Caco-2 (cell line): ENCODE results near the gene BHLHE40. TPM values are rescaled to one million over a fixed set of nuclear protein-coding genes. Genes with fewer than 3 reads are reported as not detected.

Source experiments
- BruUV-seq: library from RNA; stranded (reverse); fragments of 400-500 nt; replicated peaks from 2 replicates; lab custom pipeline; 2021; lab: Mats Ljungman, UMichigan
- CTCF ChIA-PET: fragments of 300-600 bp; sonication (Branson Sonifier 250); formaldehyde crosslinking; loops from one replicate; lab custom pipeline; 2022; ENCODE audit warnings: antibody characterized with exemption; lab: Charles Lee
- POLR2A ChIA-PET: fragments of 300-600 bp; sonication (Branson Sonifier 250); formaldehyde crosslinking; loops from one replicate; lab custom pipeline; 2022; ENCODE audit warnings: antibody characterized with exemption; lab: Charles Lee
- DNase-seq, 2 experiments: peaks; one replicate each; pipeline versions ENCODE4 v3.0.0 to v3.0.0-alpha.2; 2020 to 2022
- H3K27me3 ChIP-seq: replicated peaks from 2 replicates; pipeline ENCODE4 v1.6.0; 2011; ENCODE audit warnings: low read length; ENCODE audit not compliant: control insufficient read depth, insufficient read depth
- H3K36me3 ChIP-seq: 2 replicates; pipeline ENCODE4 v1.5.1; 2011; ENCODE audit warnings: low read length; ENCODE audit not compliant: control insufficient read depth, insufficient read depth
- H3K4me1 ChIP-seq: fragments of 250-450 bp; sonication (Bioruptor Pico); 2 replicates; pipeline ENCODE4 v1.5.1; 2020; ENCODE audit warnings: mild to moderate bottlenecking
- H3K4me3 ChIP-seq: 2 replicates; pipeline ENCODE4 v1.5.1; 2011; ENCODE audit warnings: low read depth, mild to moderate bottlenecking, control low read depth, low read length
- H3K9me3 ChIP-seq: fragments of 250-450 bp; sonication (Bioruptor Pico); 2 replicates; pipeline ENCODE4 v1.5.1; 2020; ENCODE audit warnings: mild to moderate bottlenecking, moderate library complexity
- H3K27ac Mint-ChIP-seq: one replicate; pipeline ENCODE4 v1.8.0; 2022; ENCODE audit warnings: mixed read lengths; ENCODE audit not compliant: unreplicated experiment
- H3K27me3 Mint-ChIP-seq: one replicate; pipeline ENCODE4 v1.8.0; 2022; ENCODE audit warnings: mixed read lengths; ENCODE audit not compliant: insufficient read depth, unreplicated experiment
- H3K36me3 Mint-ChIP-seq: one replicate; pipeline ENCODE4 v1.8.0; 2022; ENCODE audit warnings: mild to moderate bottlenecking, mixed read lengths; ENCODE audit not compliant: insufficient read depth, unreplicated experiment
- H3K4me1 Mint-ChIP-seq: one replicate; pipeline ENCODE4 v1.8.0; 2022; ENCODE audit warnings: low read depth, mixed read lengths; ENCODE audit not compliant: unreplicated experiment
- H3K4me3 Mint-ChIP-seq: one replicate; pipeline ENCODE4 v1.8.0; 2022; ENCODE audit warnings: mild to moderate bottlenecking, moderate library complexity, mixed read lengths; ENCODE audit not compliant: unreplicated experiment
- H3K9me3 Mint-ChIP-seq: one replicate; pipeline ENCODE4 v1.8.0; 2022; ENCODE audit warnings: mixed read lengths; ENCODE audit not compliant: unreplicated experiment
- CTCF ChIP-seq, 2 experiments: fragments of 200-600 bp in 1 of 2; IDR thresholded peaks; 1 replicate in 1 of 2; 2 replicates in 1 of 2; pipeline versions ENCODE4 v1.5.1 to v1.8.0; 2011 to 2022; ENCODE audit warnings: antibody characterized with exemption in 1 of 2, control low read depth in 1 of 2, inconsistent platforms in 1 of 2, low read depth in 1 of 2, low read length in 1 of 2, mild to moderate bottlenecking in 1 of 2, moderate library complexity in 1 of 2; ENCODE audit not compliant: insufficient read depth in 1 of 2, severe bottlenecking in 1 of 2, unreplicated experiment in 1 of 2
- intact Hi-C: fragments of 100-400 bp; cut with micrococcal nuclease; formaldehyde crosslinking; loops from one replicate; pipeline ENCODE4 v1.10.0; 2022; ENCODE audit not compliant: unreplicated experiment
- total RNA-seq: library from RNA; stranded (reverse); gene quantifications from 2 replicates; pipeline ENCODE4 v1.2.3, GENCODE V29; 2022

The BHLHE40 gene
- total RNA-seq, 1 experiment from 2014 or later = 8.5 TPM

- BruUV-seq = no TSS peak
- no peak for TF ChIP-seq CTCF (IDR thresholded peaks at IDR 0.05; ENCODE audit: insufficient read depth in 1 of 2, low read depth in 1 of 2, low read length in 1 of 2, severe bottlenecking in 1 of 2, unreplicated experiment in 1 of 2)
- DNase-seq = no peak
- Histone ChIP-seq H3K9me3 (no peaks in the 10 kb centered on the region), H3K4me3 (no peak overlapping the region), H3K36me3 (no peaks in the 10 kb centered on the region), H3K4me1 (peaks cover 18% of the 10 kb centered on the region), H3K27me3 (no peaks in the 10 kb centered on the region)
- Mint-ChIP-seq H3K27ac (no peak overlapping the region), H3K27me3 (no peaks in the 10 kb centered on the region), H3K4me3 (no peak overlapping the region), H3K36me3 (peaks cover 5% of the 10 kb centered on the region), H3K9me3 (no peaks in the 10 kb centered on the region), H3K4me1 (peaks cover 25% of the 10 kb centered on the region)
- ChIA-PET POLR2A (no interaction called here), CTCF (no interaction called here)
- intact Hi-C loops = no loop called here
Measured at GRCh38 chr3:5012367-5012766, 33.1 kb downstream of the BHLHE40 start.

GRCh38 chr3:5013021-5013906 is 34.0 kb downstream of the BHLHE40 start:
- Mint-ChIP-seq H3K4me1 (peaks cover 30% of the 10 kb centered on the region), H3K9me3 (no peaks in the 10 kb centered on the region), H3K36me3 (peaks cover 5% of the 10 kb centered on the region), H3K27me3 (no peaks in the 10 kb centered on the region), H3K4me3 (no peak overlapping the region), H3K27ac (no peak overlapping the region)
- ChIA-PET CTCF (no interaction called here), POLR2A (no interaction called here)
- TF ChIP-seq CTCF (IDR thresholded peaks at IDR 0.05; ENCODE audit: insufficient read depth in 1 of 2, low read depth in 1 of 2, low read length in 1 of 2, severe bottlenecking in 1 of 2, unreplicated experiment in 1 of 2) = no peak
- no peaks in the 10 kb centered on the region for H3K27me3 ChIP-seq
- intact Hi-C loops = no loop called here
- no peaks in the 10 kb centered on the region for H3K36me3 ChIP-seq
- peaks cover 24% of the 10 kb centered on the region for H3K4me1 ChIP-seq
- peak in 1 of 2 experiments; percentile 59 for DNase-seq
- H3K4me3 ChIP-seq = no peak overlapping the region
- no TSS peak for BruUV-seq
- no peaks in the 10 kb centered on the region for H3K9me3 ChIP-seq

GRCh38 chr3:5014391-5014790 is 35.2 kb downstream of the BHLHE40 start:
- Histone ChIP-seq H3K9me3 (no peaks in the 10 kb centered on the region), H3K36me3 (no peaks in the 10 kb centered on the region), H3K4me1 (peaks cover 25% of the 10 kb centered on the region), H3K27me3 (no peaks in the 10 kb centered on the region), H3K4me3 (no peak overlapping the region)
- ChIA-PET POLR2A (no interaction called here), CTCF (no interaction called here)
- no peak overlapping the region for H3K4me3 Mint-ChIP-seq
- no peak overlapping the region for H3K27ac Mint-ChIP-seq
- intact Hi-C loops = no loop called here
- no peak for DNase-seq
- H3K4me1 Mint-ChIP-seq = peaks cover 30% of the 10 kb centered on the region
- H3K27me3 Mint-ChIP-seq = no peaks in the 10 kb centered on the region
- H3K36me3 Mint-ChIP-seq = peaks cover 5% of the 10 kb centered on the region
- no peaks in the 10 kb centered on the region for H3K9me3 Mint-ChIP-seq
- no peak for TF ChIP-seq CTCF (IDR thresholded peaks at IDR 0.05; ENCODE audit: insufficient read depth in 1 of 2, low read depth in 1 of 2, low read length in 1 of 2, severe bottlenecking in 1 of 2, unreplicated experiment in 1 of 2)
- BruUV-seq = no TSS peak
